ENCODE data around the gene COL16A1.

COL16A1 gene

GRCh38 chr1:31623365-31623764 is 80.5 kb downstream of the COL16A1 start:
- DNase-seq (ENCODE audit: low spot score), result no peak

GRCh38 chr1:31621847-31622730 is 81.7 kb downstream of the COL16A1 start:
- no peak for DNase-seq (ENCODE audit: low spot score)

DNA sequence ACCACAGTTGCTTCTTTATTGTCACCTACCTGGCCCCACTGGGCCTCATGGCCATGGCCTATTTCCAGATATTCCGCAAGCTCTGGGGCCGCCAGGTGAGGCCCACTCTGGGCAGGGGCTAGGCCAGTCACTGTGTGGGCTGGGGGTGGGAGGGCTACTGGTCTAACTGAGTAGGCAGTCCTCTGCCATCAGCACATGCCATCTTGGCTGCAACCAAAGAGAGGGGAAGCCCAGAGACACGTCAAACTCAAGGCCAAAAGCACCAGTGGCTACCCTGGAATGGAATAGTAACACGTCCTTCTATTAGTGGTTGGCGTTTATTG is 82.4 kb downstream of the COL16A1 start:
- DNase-seq (ENCODE audit: low spot score), result no peak

GRCh38 chr1:31620631-31621497 is 83.0 kb downstream of the COL16A1 start:
- DNase-seq (ENCODE audit: low spot score), result no peak

DNA sequence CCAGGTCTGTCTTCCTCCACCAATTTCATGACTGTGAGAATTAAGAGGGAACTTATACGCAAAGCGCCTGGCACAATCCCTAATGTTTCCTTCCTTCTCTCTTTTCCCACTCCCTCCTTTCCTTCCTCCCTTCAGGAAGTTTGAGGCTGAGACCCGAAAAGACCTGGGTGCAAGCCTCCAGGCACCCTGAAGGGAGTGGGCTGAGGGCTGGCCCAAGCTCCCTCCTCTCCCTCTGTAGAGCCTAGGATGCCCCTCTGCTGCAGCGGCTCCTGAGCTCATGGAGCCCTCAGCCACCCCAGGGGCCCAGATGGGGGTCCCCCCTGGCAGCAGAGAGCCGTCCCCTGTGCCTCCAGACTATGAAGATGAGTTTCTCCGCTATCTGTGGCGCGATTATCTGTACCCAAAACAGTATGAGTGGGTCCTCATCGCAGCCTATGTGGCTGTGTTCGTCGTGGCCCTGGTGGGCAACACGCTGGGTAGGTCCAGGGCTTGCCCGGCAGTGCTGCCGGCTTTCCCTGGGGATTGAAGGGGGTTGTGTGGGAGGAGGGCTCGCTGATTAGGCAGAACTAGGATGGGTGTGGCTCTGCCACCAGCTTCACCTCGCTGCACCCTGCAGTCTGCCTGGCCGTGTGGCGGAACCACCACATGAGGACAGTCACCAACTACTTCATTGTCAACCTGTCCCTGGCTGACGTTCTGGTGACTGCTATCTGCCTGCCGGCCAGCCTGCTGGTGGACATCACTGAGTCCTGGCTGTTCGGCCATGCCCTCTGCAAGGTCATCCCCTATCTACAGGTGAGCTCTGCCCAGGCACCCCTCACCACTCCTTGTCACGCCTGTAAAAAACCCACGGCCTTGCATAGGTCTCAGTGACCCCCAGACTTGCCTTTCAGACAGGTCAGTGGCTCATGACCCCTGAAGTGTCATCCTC is 84.6 kb downstream of the COL16A1 start:
- DNase-seq (ENCODE audit: low spot score), result no peak

DNA sequence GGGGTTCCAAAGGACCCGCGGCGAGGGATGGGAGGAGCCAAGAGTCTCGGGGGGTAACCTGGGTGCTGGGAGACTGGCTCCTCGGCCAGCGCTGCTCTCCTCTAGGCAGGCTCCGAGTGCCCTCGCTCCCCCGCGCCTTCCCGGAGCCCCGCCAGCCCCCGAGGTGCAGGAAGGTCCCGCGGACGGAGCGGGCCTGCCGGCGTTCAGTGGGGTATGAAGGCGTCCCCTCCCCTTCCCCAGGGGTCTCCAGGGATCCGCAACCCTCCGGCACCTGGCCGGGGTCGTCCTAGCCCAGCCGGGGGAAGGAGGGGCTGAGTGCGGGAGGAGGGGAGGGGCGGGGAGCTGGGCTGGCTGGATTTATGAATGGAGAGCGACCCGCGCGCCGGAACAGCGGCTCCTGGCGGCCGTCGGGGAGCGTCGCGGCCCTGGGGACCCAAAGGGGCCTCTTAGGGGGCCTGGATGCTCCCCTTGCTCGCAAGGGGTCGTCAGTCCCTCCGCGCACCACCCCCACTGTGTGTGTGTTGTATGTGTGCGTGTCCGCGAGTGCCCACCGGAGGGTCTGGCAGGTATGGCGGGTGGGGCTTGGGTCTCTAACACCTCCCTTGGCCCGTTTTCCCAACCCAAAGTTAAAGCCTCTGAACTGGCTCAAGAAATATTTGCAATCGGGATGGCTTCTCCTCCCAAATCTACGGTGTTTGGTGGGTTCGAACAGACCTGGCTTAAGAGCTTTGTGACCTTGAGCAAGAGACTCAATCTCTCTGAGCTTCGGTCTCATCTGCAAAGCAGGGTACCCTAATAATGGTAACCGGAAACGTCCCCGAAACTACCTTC is 85.7 kb downstream of the COL16A1 start:
- peak; percentile 62 for DNase-seq (ENCODE audit: low spot score)

GRCh38 chr1:31617218-31617915 is 86.5 kb downstream of the COL16A1 start, which contains the start of gene HCRTR1:
Gene HCRTR1, plus strand, starts transcription at chr1:31617689. Its CDS starts 1,504 bp downstream, at chr1:31619193.
- no peak for DNase-seq (ENCODE audit: low spot score)

DNA sequence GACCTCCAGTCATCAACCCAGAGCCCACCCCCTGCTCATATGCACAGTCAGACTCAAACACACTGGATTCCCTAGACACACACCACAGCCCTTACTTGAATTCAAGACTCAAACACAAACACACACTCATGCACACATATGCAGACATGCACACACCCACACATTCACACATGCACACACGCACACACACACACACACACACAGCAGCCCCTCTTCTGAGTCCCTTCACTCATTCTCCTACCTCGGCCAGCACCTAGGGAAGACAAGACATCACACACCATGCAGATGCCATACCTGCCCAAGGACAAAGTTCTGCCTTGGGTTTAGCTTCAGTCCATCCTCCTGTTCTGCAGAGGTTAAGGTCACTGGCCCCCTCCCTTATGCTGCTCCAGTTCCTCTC is 87.9 kb downstream of the COL16A1 start:
- no peak for DNase-seq (ENCODE audit: low spot score)

DNA sequence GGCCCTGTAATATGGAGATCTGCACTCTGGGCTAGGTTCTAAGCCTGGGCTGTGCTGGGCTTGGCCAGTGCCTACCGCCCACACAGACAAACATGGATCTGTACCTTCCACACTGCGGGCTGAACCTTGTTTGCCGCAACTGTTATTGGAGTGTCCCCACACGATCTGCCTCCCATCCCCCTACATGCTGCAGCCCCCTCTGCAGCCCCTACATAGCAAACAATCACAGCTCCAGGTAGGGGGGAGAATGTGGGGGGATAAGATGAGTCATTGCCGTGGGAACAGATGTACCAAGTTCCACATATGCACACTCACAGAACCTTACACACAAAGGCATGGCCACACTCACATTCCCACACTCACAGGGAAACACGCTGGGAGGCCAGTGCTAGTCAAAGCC is 88.4 kb downstream of the COL16A1 start:
- DNase-seq (ENCODE audit: low spot score), result no peak

DNA sequence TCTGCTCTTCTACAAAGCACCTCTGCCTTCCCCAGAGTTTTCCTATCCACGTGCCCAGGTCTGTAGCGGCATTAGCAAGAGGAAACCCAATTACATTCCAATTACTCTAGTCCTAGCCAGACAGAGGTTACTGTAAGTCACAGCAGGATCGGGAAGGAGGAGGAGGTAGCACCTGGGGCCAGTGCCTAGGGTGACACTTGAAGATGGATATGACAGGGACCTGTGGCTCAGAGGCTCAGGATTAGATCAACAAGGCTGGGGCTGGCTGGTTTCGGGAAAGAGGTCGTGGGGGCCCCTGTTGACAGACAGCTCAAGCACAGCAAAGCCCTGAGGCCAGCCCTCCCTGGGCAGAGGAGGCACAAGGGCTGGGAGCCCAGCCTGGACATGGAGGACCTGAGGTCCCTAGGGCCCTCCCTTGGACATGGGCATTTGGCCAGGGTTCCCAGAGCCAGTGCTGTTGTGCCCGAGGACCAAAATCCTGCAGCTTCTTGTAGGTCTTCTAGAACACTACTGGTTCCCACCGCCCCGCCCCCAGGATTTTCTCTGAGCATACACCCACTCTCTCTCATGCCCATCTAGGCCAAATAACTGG is 89.3 kb downstream of the COL16A1 start:
- DNase-seq (ENCODE audit: low spot score), result no peak

- DNase-seq (ENCODE audit: low spot score), result no peak
Measured at GRCh38 chr1:31609514-31610118, 94.2 kb downstream of the COL16A1 start.

GRCh38 chr1:31607360-31607759 is 96.5 kb downstream of the COL16A1 start:
- DNase-seq (ENCODE audit: low spot score), result no peak

DNA sequence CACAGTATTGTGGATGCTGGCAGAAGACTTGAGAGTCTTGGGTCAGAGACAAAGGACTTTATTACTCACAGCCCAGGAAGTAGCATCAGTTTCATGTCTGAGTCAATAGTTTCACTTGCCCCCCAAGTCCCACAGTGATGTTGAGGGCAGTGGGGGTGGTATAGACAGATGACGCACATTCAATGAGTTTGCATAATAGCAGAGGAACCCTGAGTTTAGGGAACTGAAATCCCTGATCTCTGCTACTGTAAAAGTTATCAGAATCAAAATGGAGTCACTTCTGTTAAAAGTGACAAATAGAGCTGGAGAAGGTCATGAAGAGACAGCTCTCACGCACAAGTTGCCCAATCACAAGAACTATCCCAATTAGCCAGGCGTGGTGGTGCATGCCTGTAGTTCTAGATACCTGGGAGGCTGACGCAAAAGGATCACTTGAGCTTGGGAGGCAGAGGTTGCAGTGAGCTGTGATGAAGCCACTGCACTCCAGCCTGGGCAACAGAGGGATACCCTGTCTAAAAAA is 97.8 kb downstream of the COL16A1 start:
- peak; percentile 60 for DNase-seq (ENCODE audit: low spot score)
